T-helper 2 cell (primary cell): ENCODE results near the gene ARNT2.

Experiments used
- DNase-seq, 5 experiments: peaks; one replicate each; pipeline versions ENCODE4 v3.0.0 to v3.0.0-alpha.2; 2012 to 2022

ARNT2 gene

DNA sequence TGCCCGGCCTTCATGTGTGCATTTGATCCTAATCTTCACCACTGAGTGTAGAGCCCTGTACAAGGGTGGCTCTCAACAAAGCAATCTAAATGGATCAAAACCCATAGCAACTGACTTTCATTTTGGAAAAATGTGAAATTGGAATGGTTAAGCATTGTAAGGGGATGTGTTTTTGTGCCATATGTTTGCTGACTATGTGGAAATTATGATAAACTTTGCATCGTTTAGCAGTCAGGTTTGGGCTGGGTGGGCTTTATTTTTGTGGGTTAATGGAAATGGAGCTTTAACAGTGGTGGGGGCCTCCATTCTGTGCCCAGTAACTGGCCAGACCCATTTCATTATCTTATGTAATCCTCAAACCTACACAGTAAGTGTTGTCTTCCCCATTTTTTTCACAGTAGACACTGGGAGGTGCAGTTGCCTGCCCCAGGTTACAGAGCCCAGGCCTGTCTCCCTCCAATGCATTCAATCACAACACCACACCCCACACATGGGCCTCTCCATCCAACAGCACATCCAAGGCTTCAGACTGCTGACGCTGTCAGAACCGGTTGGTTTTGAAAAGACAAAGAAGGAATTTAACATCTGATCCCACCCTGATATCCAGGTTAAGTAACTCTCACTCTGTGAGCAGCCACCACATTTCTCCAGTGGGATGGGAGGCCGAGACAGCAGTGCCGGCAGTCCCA, 154.6 kb downstream of the ARNT2 start:
- DNase-seq: no peak

DNA sequence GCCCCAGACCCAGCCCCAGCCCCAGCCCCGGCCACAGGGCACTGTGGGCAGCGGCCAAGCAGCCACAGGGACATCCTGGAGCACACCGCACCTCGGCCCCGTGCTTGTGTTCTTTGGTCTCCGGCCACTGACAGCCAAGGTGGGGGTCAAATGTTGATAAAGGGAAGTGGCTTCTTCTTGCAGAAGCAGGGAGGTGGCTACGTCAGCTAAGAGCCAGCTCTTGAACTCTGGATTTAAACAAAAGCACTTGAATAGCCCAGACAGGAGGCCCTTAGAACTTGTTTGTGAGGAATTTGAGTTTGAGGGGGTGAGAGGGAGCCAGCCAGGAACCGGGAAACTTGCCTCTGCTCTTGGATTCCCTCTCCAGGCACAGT, 155.1 kb downstream of the ARNT2 start:
- no peak for DNase-seq

DNA sequence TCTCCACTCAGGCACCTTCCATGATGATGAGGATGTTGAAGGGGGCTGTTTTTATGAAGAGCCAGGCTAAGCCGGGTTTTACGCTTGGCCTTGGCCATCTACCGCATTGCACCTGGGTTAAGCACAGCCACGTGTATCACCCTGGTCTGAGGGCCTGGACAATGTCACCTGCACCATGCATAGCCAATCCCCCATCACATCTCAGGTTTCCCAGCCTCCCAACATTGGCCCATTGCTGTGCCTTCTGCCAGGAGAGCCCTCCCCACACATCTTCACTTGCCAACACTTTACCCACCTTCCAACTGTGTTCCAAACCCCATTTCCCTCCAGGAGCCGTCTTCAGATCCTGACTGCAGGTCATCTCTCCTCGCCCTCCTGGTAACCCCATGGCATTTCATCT, 155.6 kb downstream of the ARNT2 start:
- no peak for DNase-seq

DNA sequence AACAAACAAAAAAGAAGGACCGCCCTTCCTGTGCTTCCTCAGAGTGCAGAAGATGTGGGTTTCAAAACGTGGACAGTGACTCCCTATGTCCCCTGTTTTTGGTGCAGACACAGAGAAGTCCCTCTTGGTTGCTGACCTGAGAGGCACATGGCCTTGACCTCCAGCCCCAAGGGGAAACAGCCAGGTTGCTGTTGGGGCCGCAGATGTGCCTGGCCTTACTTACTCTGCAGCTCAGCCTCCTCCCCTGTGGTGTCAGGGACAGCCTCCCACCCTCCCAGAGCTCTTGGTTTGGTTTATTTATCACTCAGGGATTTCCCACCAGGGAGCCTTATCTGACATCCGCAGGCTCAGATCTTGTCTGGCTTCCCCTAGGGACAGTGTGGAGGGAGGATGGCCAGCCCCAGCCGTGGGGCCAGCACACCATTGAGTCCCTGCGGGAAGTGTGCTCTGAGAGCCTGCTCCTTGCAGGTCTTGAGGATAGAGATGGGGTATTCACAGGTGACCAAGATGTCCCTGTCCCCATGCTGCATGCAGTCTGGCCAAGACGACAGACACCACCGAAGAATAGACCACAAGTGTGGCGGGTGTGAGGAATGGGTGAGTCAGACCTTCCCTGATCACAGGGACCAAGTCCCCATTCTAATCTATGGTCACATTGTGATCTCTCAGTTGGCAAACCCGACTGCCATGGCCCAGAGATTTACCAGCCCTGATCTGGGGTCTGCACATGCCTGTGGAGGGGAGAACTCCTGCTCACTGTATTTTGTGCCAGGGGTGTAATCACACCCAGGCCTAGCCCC, 156.6 kb downstream of the ARNT2 start:
- DNase-seq: no peak

DNA sequence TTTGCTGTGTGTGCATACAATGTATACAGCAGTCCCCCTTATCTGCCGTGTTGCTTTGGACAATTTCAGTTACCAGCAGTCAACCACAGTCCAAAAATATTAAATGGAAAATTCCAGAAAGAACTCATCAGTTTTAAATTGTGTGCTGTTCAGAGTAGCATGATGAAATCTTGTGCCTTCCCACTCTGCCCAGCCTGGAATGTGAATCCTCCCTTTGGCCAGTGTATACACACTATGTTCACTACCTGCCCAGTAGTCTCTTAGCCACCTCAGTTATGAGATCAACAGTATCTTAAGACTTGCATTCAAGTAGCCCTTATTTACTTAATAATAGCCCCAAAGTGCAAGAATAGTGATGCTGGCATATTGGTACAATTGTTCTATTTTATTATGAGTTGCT, 157.3 kb downstream of the ARNT2 start:
- DNase-seq: no peak

DNA sequence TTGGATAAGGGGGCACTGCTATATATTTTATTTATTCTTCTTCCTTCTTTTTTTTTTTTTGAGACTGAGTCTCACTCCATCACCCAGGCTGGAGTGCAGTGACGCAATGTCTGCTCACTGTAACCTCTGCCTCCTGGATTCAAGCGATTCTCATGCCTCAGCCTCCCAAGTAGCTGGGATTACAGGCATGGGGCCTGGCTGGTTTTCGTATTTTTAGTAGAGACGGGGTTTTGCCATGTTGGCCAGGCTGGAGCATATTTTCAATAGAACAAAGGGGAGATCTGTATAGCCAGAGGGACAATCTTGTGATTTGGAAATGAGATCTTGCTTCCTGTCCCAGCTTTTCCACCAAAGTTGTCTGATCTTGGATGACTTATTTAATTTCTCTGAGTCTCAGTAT, 157.9 kb downstream of the ARNT2 start:
- DNase-seq: no peak

DNA sequence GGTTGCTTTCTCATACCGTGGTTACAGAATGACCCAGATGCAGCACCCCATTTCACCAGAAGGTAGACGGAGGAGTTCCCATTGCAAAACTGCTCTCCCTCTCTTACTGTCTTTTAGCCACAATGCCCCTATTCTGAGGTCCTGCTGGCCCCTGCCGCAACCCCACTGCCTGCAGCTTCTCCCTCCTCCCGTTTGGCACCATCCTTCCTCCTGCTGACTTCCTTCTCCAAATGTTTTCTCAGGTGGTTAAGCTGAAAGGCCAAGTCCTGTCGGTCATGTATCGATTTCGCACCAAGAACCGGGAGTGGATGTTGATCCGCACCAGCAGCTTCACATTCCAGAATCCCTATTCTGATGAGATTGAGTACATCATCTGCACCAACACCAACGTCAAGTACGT, 158.7 kb downstream of the ARNT2 start:
- DNase-seq: no peak

DNA sequence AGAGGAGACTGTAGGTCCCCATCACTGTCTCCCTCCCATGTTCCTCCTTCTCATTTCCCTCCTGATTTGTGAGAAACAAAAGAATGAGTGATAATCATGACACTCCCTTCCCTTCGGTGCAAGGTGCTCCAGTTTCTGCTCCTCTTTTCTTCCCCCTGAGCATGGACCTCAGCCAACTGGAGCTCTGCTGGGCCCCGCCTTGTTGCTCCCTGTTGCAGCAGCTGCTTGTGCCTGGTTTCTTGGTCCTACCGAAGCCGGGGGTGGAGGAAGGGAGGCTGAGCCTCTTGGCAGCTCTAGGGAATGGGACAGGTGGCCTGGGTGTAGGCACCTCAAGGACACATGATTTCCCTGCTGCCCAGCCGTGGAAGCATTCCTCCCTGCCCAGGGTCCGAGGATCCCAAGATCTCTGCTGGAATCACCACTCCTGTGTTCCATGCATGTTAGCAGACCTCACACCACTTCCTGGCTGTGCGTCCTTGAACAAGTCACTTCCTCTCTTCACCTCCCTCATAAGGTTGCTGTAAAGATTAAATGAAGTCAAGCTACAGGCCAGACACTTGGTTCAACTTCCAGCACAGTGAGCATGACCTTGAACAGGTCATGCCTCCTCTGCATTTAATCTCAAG, 159.3 kb downstream of the ARNT2 start:
- DNase-seq: peak in 1 of 5 experiments; percentile 19

DNA sequence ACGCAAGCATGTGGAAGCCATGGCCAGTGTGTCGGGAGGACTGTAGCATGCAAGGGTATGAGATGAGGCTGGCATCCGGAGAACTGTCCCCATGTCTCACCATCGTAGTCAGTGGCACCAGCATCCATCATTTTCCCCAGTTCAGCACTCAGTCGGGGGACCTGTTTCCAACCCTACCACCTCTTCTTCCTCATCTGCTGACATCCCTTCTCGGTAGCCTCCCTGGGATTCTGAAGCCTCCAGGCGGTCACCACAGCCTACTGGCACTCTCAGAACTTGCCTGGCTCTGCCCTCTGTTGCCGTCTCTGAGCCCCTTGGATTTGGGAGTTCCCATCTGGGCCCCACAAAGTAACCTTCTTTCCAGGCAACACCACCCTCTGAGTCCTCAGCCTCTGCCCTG, 159.9 kb downstream of the ARNT2 start:
- no peak for DNase-seq

DNA sequence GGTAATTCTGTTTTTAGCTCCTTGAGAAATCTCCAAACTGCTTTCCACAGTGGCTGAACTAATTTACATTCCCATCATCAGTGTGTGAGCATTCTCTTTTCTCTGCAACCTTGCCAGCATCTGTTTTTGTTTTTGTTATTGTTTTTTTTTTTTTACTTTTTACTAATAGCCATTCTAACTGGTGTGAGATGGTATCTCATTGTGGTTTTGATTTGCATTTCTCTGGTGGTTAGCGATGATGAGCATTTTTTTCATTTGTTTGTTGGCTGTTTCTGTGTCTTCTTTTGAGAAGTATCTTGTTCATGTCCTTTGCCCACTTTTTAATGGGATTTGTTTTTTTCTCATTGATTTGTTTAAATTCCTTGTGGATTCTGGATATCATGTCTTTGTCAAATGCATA, 161.2 kb downstream of the ARNT2 start:
- peak in 1 of 5 experiments; percentile 45 for DNase-seq

DNA sequence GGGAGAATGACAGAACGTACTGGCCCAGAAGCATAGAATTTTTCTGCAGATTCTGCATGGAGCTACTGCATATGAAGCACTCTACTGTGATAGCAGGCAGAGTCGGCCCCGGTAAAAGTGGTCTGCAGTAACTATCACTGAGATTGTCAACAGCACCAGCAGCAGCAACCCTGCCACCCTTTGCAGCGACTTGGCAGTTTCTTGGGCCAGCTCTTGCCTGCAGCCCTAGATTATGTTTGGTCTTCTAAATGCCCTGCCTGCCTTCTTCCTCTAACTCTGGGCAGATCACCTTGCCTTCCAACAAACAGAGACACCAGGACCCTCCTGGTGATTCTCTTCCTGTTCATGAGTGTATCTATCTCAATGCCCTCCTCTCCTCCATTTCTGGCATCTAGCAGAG, 161.8 kb downstream of the ARNT2 start:
- no peak for DNase-seq

DNA sequence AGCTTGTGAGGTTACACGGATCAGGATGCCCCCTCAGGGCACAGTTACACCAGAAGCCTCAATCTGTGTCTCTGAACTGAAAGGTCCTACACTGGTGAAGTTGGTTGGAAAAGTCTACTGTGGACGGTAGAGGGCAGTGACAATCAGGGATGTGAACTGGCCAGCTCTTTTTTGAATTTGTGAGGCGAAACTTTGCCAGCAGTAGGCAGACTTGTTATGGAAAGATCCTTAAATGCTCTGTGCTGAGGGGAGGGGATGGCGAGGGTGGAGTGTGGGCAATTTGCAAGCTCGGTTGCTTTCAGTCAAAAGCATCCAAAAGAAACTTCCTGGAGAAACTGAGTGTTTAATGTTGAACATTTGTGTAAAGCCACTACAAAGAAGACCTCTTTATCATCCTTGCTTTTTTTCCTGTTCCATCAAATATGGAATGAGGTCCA, 163.6 kb downstream of the ARNT2 start:
- peak in 1 of 5 experiments; percentile 42 for DNase-seq

DNA sequence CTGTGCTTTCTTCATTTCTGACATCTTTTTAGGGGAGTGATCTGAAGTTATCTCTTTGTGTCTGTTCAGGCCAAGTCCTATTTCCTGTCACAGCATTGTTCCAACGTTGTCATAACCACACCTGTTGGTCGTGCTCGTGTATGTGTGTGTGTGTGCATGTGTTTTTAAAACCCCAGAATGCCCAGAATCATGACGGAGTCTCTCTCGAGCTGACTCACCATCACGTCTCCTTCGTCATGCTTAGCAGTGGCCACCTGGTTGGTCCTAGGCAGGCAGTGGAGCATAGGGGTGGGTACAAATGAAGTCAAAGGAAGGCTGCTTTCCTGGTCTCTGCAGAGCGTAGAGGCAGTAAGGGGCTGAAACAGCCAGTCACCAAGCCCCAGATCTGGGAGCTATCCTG, 164.1 kb downstream of the ARNT2 start:
- DNase-seq: peak in 1 of 5 experiments; percentile 78

DNA sequence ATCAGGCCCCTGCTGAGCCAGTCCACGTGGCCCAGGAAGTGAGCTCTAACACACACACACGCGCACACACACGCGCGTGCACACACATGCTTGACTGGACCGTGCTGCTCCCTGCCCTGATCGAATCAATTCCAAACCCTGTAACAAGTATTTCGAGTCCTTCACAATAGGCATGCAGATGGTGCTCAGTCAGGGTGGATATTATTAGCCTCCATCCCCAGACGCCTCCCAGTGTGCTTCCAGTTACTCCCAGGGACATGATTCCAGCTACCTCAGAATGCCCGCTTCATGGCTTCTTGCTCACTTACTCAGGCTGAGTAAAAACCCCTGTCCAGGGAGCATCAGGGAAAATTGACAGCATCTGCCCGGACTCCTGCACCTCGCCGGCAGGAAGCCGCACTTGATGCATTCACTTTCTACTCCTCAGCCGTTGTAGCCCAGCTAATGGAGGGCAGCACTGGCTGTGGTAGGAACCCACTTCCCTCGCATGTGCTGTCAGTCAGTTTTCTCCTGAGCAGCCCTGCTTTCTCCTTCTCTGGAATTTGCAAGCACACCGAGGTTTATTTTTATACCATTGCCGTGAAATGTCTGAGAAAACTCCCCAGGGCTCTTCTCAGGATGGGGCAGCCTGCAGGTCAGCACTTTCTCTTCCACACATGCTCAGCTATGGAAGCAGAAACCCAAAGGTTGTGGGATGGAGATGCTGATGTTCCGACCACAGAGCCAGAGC, 164.9 kb downstream of the ARNT2 start:
- DNase-seq: no peak

DNA sequence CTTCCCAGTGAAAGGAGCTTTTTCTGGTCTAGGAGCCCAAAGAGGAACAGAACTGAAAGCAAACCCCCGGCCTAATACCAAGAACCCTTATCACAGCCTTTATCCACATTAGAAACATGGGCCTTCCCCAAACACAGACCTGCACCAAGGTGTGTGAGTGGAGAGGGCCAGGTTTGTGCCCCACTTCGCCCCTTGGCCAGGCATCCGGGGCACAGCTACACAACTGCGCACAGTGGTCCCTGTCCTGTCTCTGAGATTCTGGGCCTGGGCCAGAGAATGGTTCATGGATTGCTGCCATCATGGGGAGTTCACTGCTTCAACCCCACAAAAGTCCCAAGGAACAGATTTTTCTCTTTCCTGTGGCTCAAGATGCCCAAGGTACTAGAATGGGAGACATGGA, 165.5 kb downstream of the ARNT2 start:
- no peak for DNase-seq

DNA sequence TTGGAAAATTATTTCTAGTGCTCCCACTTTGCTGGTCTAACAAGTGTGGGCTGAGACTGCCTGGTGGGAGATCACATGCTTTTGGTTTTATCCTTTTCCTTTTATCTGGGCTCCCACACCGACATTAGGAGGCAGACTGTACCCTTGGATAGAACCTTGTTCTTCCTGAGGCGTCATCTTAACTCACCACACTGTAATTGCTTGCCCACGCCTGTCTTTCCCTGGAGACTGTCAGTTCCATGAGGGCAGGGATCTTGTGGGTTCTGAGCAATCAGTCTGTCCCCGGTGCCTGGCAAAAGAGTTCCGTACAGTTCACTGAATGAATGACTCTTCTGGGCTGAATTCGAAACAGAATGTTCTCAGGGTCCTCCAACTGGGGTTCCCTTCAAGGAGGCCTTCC, 166.4 kb downstream of the ARNT2 start:
- DNase-seq: no peak

DNA sequence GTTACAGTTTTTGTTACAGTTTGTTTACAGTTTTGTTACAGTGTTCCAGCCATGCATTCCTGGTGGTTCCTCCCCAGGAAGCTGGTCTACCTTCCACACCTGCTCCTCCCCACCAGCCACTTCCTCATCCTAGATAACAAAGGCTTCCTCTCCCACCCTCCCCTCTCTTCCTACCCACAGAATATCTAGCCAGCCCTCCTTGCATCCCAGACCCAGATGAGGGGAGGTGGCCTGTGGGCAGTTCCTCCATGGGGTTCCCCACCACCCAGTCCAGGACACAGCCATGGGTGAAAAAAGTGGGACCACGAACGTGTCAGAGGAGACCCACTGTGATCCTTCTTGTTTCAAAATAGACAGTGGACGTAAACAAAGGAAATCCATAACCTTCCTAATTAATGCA, 168.2 kb downstream of the ARNT2 start:
- DNase-seq: no peak

DNA sequence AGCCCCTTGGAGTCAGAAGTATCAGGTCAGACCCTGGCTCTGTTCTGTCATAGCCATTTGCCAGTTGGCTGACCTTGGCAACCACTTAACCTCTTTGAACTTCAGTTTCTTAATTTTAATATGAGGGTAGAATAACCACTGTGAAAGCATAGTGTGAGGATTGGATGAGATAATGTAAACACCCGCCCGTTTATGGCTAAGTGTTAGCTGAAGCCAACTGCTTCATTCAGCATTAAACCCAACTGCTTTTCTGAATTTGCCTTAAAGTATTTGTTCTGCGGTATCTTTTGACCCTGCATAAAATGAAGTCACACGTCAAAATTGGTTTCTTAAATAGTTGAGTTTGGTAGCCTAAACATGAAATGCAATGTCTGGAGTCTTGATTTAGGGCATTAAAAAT, 169.4 kb downstream of the ARNT2 start:
- no peak for DNase-seq

DNA sequence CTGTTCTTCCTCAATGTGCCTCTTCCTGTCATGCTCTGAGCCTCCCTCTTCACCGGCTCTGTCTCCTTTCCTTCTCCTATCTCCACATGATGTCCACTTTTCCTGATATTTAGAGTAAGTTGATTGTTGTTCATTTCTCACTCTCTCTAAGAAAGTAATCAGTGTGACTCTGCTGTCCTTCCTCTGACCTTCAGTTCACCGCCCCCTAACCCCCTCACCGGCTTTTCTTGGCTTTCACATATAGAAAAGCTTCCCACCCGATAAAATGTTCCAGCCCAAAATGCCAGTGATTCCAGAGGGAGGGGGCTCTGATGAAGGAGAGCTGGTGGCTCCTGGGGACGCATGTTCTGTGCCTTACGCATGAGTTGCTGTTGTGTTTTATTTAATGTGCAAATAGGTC, 170.4 kb downstream of the ARNT2 start:
- no peak for DNase-seq

DNA sequence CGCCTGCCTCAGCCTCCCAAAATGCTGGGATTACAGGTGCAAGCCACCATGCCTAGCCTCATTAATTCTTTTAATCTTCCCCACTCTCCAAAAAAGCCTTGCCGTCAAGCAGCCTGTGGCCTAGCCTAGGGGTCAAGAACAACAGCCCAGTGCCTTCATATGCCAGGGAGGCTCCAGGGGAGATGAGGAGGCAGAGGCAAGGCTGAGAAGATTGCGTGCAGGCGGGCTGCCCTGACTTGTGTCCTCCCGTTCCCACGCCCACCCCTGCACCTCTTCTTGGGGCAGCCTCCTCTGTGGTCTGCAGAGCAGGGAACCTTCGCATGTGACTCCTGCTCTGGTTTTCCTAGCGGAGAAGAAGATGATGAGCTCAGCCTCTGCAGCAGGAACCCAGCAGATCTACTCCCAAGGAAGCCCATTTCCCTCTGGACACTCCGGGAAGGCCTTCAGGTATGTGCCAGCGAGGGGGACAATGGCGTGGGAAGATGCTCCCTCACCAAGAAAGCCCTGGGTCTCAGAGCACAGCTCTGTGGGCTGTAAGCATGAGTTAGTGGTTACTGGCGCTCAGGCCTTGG, 172.4 kb downstream of the ARNT2 start:
- no peak for DNase-seq

DNA sequence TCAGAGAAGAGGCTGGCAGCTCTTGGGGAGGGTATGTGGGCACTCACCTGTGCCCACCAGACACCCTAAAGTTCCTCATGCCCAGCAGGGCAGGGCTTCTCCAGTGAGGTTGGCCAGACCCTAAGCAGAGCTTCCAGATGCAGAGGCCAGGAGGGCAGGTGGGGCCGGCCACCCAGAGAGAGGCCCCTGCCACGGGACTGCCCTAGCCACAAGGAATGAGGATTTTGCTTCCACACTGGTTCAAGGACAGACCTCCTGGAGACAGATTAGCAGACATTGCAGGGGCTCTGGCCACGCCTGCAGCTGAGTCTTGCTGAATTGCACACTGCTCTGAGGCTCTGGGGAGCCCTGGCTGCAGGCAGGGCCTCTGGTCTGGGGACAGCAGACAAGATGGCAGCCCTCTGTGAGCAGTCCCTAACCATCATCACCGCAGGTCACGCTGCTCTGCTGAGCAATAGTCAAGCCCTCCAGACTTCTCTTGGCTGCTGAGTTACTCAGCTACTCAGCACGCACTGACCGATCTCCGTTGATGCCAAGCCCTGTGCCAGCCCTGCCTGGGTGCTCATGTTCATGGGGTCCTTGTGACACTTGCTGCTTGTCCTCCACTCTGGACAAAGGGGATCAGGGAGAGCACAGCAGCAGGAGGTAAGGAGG, 173.5 kb downstream of the ARNT2 start:
- no peak for DNase-seq

DNA sequence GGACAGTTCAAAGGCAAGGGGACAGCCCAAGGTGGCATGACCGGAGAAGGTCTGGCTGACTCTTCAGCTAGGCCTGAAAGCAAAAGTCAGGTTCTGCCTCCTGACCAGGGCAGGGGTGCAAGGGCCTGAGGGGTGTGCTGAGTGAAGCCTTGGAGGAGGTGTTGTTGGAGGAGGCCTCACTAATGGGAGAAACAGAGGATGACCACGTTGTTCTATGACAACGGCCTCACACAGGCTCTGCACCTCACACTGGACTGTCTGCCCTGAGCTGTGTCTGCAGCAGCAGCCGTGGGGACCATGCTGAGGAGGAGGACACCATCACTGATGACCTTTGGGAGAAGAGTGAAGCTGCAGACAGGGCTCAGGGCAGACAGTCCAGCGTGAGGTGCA, 174.0 kb downstream of the ARNT2 start:
- DNase-seq: no peak
